ENCODE data around the gene DHX40. TPM values are rescaled to one million over a fixed set of nuclear protein-coding genes. Genes with fewer than 3 reads are reported as not detected.

Gene DHX40
- total and polyA plus RNA-seq, 2 of the 13 experiments (the other 11 are each of a cell fraction or from before 2014, with no cell fraction given), result 22.2 to 37.0 TPM

- TF ChIP-seq PRDM15 (CRISPR knock-in tag; IDR thresholded peaks at IDR 0.05) (no peak), KDM6A (CRISPR knock-in tag; IDR thresholded peaks at IDR 0.05; ENCODE audit: low read depth) (no peak), ZNF678 (CRISPR knock-in tag; IDR thresholded peaks at IDR 0.05) (peak; percentile 32; the same call in 1 of the 2 replicates), HNRNPK (IDR thresholded peaks at IDR 0.05; ENCODE audit: low read depth, low read length, poor library complexity, severe bottlenecking) (no peak), YEATS4 (CRISPR knock-in tag; IDR thresholded peaks at IDR 0.05; ENCODE audit: borderline replicate concordance) (peak; percentile 73), ZNF207 (IDR thresholded peaks at IDR 0.05; ENCODE audit: borderline replicate concordance) (no peak), ARNT (IDR thresholded peaks at IDR 0.05) (no peak), ZNF362 (CRISPR knock-in tag; IDR thresholded peaks at IDR 0.05; ENCODE audit: borderline replicate concordance) (peak; percentile 55; the same call in 1 of the 2 replicates), CCAR2 (optimal IDR thresholded peaks at IDR 0.05; ENCODE audit: low read depth, low read length) (no peak), ZNF572 (CRISPR knock-in tag; IDR thresholded peaks at IDR 0.05) (peak; percentile 91; the same call in 1 of the 2 replicates), CC2D1A (CRISPR knock-in tag; IDR thresholded peaks at IDR 0.05) (no peak), NFE2 (CRISPR knock-in tag; IDR thresholded peaks at IDR 0.05) (no peak), CREBL2 (CRISPR knock-in tag; IDR thresholded peaks at IDR 0.05; ENCODE audit: borderline replicate concordance) (no peak), ZNF460 (CRISPR knock-in tag; IDR thresholded peaks at IDR 0.05; ENCODE audit: borderline replicate concordance) (no peak), BRCA1 (CRISPR knock-in tag; IDR thresholded peaks at IDR 0.05) (0 out of 2 replicates have a peak, but pooled peaks have one; percentile 81), THAP7 (CRISPR knock-in tag; IDR thresholded peaks at IDR 0.05) (peak; percentile 79; the same call in 1 of the 2 replicates), KDM5A (IDR thresholded peaks at IDR 0.05; ENCODE audit: borderline replicate concordance, low read length) (peak; percentile 99), ZNF33A (CRISPR knock-in tag; IDR thresholded peaks at IDR 0.05; ENCODE audit: borderline replicate concordance) (no peak), MXD4 (CRISPR knock-in tag; IDR thresholded peaks at IDR 0.05) (peak; percentile 83; the same call in 1 of the 2 replicates), ZBTB26 (CRISPR knock-in tag; IDR thresholded peaks at IDR 0.05; ENCODE audit: borderline replicate concordance) (peak; percentile 89; the same call in 1 of the 2 replicates), RXRA (CRISPR knock-in tag; IDR thresholded peaks at IDR 0.05) (peak; percentile 77), TAF1 (CRISPR knock-in tag; IDR thresholded peaks at IDR 0.05) (peak; percentile 66), GATAD2A (CRISPR knock-in tag; IDR thresholded peaks at IDR 0.05) (peak; percentile 64; the same call in 1 of the 2 replicates)
Observed at GRCh38 chr17:59565171-59565958, at the start of gene DHX40 (continued).

Data from HepG2 (cell line).